Esophagus squamous epithelium (tissue), 5 donors: ENCODE measurements around the gene IL18RAP. TPM values are rescaled to one million over a fixed set of nuclear protein-coding genes. Genes with fewer than 3 reads are reported as not detected.

Experiments used
- DNase-seq: peaks from one replicate; lab custom pipeline; 2025; lab: John Stamatoyannopoulos, UW
- H3K27ac ChIP-seq, 4 donors: fragments of 200-600 bp; sonication (generic); one replicate each; pipeline ENCODE4 v1.5.1; 2016 to 2019; ENCODE audit warnings: mild to moderate bottlenecking in 1 of 4
- H3K27me3 ChIP-seq, 4 donors: fragments of 200-600 bp; sonication (generic); 1 replicate in 3 of 4; 2 replicates in 1 of 4; pipeline versions ENCODE4 v1.5.1 to v1.6.0; 2017 to 2021; ENCODE audit warnings: antibody characterized with exemption in 1 of 4
- H3K36me3 ChIP-seq, 3 donors: fragments of 200-600 bp; sonication (generic); one replicate each; pipeline ENCODE4 v1.5.1; 2016 to 2019
- H3K4me1 ChIP-seq, 3 donors: fragments of 200-600 bp; sonication (generic); one replicate each; pipeline ENCODE4 v1.5.1; 2017 to 2019
- H3K4me3 ChIP-seq, 4 donors: fragments of 200-600 bp; sonication (generic); 1 replicate in 3 of 4; 2 replicates in 1 of 4; pipeline ENCODE4 v1.5.1; 2016 to 2019; ENCODE audit warnings: mild to moderate bottlenecking in 2 of 4, moderate library complexity in 1 of 4
- H3K9me3 ChIP-seq, 3 donors: fragments of 200-600 bp; sonication (generic); one replicate each; pipeline ENCODE4 v1.5.1; 2016 to 2019
- POLR2A ChIP-seq, 4 donors: fragments of 450-650 bp; IDR thresholded peaks; one replicate each; pipeline ENCODE4 v1.6.1; 2017; ENCODE audit warnings: antibody characterized with exemption in 4 of 4, mild to moderate bottlenecking in 4 of 4, moderate library complexity in 3 of 4
- WGBS, 2 donors: methylation state at CpG; one replicate each; pipeline ENCODE4 v1.1.5; 2018; 5-methylcytosine and 5-hydroxymethylcytosine counted together
- intact Hi-C: fragments of 100-400 bp; cut with DNase I; formaldehyde crosslinking; loops from one replicate; pipeline ENCODE4 v1.15.0; 2022
- total RNA-seq, 4 donors: library from RNA; depleted of rRNA; stranded (reverse); fragments of >200 nt; gene quantifications; one replicate each; pipeline ENCODE4 v1.1.0, GENCODE V29; 2016
- TF ChIP-seq, protein P1 (sequence below), 6 experiments: fragments of 450-650 bp in 4 of 6; fragments of 200-600 bp in 2 of 6; sonication (generic) in 2 of 6; IDR thresholded peaks; one replicate each; pipeline ENCODE4 v1.5.1; 2016 to 2019; ENCODE audit warnings: antibody characterized with exemption in 6 of 6, mild to moderate bottlenecking in 4 of 6, moderate library complexity in 4 of 6
- donor health status: DM: yes; HTN: yes; CAD: no.

The IL18RAP gene
- total RNA-seq, 4 donors from 2014 or later = 0.61 to 4.3 (median 3.4) TPM; not detected in 1

DNA sequence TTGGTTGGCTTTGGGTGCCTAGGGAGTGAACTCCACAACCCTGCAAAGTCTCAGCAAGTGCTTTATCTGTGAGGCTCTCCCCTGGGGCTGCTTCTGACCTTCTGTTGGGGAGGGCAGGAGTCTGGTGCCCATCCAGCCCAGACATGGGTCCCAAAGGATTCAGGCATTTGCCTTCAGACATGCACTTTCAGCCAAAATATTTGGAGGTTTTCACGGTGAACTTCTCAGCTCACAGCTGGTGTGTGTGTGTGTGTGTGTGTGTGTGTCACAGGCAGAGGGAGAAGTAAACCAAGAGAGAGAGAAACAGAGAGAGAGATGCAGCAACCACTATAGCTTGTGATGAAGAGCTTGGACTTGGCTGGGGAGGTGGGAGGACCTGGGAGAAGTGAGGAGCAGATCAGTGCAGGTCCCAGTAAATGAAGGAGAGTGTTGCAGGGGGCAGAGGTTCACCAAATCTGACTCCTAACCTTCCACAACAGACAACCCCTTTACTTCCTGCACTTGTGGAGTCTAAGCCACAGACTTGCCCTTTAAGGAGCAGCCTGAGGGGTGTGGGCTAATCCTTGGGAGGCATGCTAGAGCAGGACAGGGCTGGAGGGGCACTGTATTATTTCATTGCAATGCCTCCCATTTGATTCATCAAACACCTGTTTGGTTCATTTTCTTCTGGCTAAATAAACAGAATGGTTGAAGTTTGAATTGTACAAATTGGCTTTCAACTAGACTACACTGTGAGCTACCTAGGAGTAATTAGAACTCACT is 64.2 kb downstream of the IL18RAP start:
- TF ChIP-seq, protein P1, sequence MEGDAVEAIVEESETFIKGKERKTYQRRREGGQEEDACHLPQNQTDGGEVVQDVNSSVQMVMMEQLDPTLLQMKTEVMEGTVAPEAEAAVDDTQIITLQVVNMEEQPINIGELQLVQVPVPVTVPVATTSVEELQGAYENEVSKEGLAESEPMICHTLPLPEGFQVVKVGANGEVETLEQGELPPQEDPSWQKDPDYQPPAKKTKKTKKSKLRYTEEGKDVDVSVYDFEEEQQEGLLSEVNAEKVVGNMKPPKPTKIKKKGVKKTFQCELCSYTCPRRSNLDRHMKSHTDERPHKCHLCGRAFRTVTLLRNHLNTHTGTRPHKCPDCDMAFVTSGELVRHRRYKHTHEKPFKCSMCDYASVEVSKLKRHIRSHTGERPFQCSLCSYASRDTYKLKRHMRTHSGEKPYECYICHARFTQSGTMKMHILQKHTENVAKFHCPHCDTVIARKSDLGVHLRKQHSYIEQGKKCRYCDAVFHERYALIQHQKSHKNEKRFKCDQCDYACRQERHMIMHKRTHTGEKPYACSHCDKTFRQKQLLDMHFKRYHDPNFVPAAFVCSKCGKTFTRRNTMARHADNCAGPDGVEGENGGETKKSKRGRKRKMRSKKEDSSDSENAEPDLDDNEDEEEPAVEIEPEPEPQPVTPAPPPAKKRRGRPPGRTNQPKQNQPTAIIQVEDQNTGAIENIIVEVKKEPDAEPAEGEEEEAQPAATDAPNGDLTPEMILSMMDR (IDR thresholded peaks at IDR 0.05) = no peak
- TF ChIP-seq POLR2A (IDR thresholded peaks at IDR 0.05) = no peak
- Histone ChIP-seq H3K27ac (peak overlapping the region in 3 of 4 donors; percentile 58 to 85 (median 73)), H3K9me3 (no peaks in the 10 kb centered on the region), H3K4me1 (peaks cover 9 to 42% (median 9%) of the 10 kb centered on the region in 3 donors), H3K36me3 (no peaks in the 10 kb centered on the region), H3K4me3 (no peak overlapping the region), H3K27me3 (peaks cover 0 to 3% (median 0%) of the 10 kb centered on the region in 4 donors)
- 38 to 60% methylated on average over 1 of the region's 1 CpG for WGBS, 2 donors
- no peak for DNase-seq
- intact Hi-C loops = no loop called here

- Histone ChIP-seq H3K27ac (peak overlapping the region; percentile 9 to 85 (median 66)), H3K27me3 (peaks cover 0 to 3% (median 0%) of the 10 kb centered on the region in 4 donors), H3K9me3 (no peaks in the 10 kb centered on the region), H3K36me3 (no peaks in the 10 kb centered on the region), H3K4me3 (peak overlapping the region in 1 of 4 donors; percentile 21), H3K4me1 (peaks cover 9 to 42% (median 9%) of the 10 kb centered on the region in 3 donors)
- WGBS, 2 donors = 22 to 32% methylated on average over 8 of the region's 8 CpGs
- no peak for TF ChIP-seq POLR2A (IDR thresholded peaks at IDR 0.05)
- TF ChIP-seq, protein P1 (IDR thresholded peaks at IDR 0.05) = no peak
- intact Hi-C loops = no loop called here
- no peak for DNase-seq
Measured at GRCh38 chr2:102487761-102488462, 65.0 kb downstream of the IL18RAP start.

- Histone ChIP-seq H3K36me3 (no peaks in the 10 kb centered on the region), H3K4me1 (peaks cover 9 to 42% (median 9%) of the 10 kb centered on the region in 3 donors), H3K4me3 (no peak overlapping the region), H3K9me3 (no peaks in the 10 kb centered on the region), H3K27ac (peak overlapping the region in 3 of 4 donors; percentile 19 to 57 (median 52)), H3K27me3 (peaks cover 0 to 3% (median 0%) of the 10 kb centered on the region in 4 donors)
- intact Hi-C loops = no loop called here
- no peak for TF ChIP-seq POLR2A (IDR thresholded peaks at IDR 0.05)
- TF ChIP-seq, protein P1 (IDR thresholded peaks at IDR 0.05) = no peak
- no peak for DNase-seq
- 77 to 83% methylated on average over 1 of the region's 1 CpG for WGBS, 2 donors
Measured at GRCh38 chr2:102489646-102490045, 66.7 kb downstream of the IL18RAP start.

- Histone ChIP-seq H3K27me3 (no peaks in the 10 kb centered on the region), H3K9me3 (no peaks in the 10 kb centered on the region), H3K27ac (no peak overlapping the region), H3K4me1 (peaks cover 9 to 26% (median 9%) of the 10 kb centered on the region in 3 donors), H3K36me3 (no peaks in the 10 kb centered on the region), H3K4me3 (no peak overlapping the region)
- no peak for TF ChIP-seq POLR2A (IDR thresholded peaks at IDR 0.05)
- TF ChIP-seq, protein P1 (IDR thresholded peaks at IDR 0.05) = no peak
- intact Hi-C loops = no loop called here
- no peak for DNase-seq
Measured at GRCh38 chr2:102492006-102492405, 69.0 kb downstream of the IL18RAP start.

DNA sequence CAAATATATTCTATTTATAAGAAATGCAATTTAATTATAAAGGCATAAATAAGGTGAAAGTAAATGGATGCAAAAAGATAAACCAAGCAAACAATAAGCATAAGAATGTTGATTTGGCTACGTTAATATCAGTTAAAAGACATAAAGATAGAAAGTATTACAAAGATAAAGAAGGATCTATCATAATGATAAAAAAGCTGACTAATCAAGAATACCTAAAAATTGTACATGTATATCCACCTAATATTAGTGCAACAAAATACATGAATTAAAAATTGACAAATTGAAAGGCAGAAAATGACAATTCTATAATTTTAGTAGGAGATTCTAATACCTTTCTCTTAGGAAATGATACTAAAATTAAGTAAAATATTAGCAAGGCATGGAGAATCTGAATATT is 71.6 kb downstream of the IL18RAP start:
- H3K4me3 ChIP-seq = no peak overlapping the region
- H3K27ac ChIP-seq = no peak overlapping the region
- 72 to 85% methylated on average over 1 of the region's 1 CpG for WGBS, 2 donors
- H3K36me3 ChIP-seq = no peaks in the 10 kb centered on the region
- H3K27me3 ChIP-seq = no peaks in the 10 kb centered on the region
- H3K4me1 ChIP-seq = peaks cover 0 to 2% (median 0%) of the 10 kb centered on the region in 3 donors
- no peaks in the 10 kb centered on the region for H3K9me3 ChIP-seq
- intact Hi-C loops = no loop called here
- no peak for DNase-seq
- no peak for TF ChIP-seq POLR2A (IDR thresholded peaks at IDR 0.05)
- TF ChIP-seq, protein P1 (IDR thresholded peaks at IDR 0.05) = no peak
